Measurements from ENCODE around the gene PPARA.

- TF ChIP-seq RAD21 (IDR thresholded peaks at IDR 0.05; ENCODE audit: low read length) = no peak
- no peak for TF ChIP-seq CTCF (IDR thresholded peaks at IDR 0.05)
- no peak for TF ChIP-seq EP300 (IDR thresholded peaks at IDR 0.05; ENCODE audit: borderline replicate concordance in 1 of 2, low read depth in 1 of 2, low read length in 1 of 2)
- no peak for TF ChIP-seq MXI1 (IDR thresholded peaks at IDR 0.05; ENCODE audit: low read depth, low read length)
- no peak for TF ChIP-seq YY1 (IDR thresholded peaks at IDR 0.05; ENCODE audit: low read depth)
- no peak for TF ChIP-seq EZH2phosphoT487 (IDR thresholded peaks at IDR 0.05; ENCODE audit: borderline replicate concordance, low read depth)
- TF ChIP-seq USF1 (IDR thresholded peaks at IDR 0.05; ENCODE audit: borderline replicate concordance, low read depth) = no peak
- TF ChIP-seq SIN3A (IDR thresholded peaks at IDR 0.05; ENCODE audit: borderline replicate concordance, low read depth, low read length) = no peak
- TF ChIP-seq ELF1 (IDR thresholded peaks at IDR 0.05) = no peak
- TF ChIP-seq JUND (IDR thresholded peaks at IDR 0.05) = no peak
- no peak for TF ChIP-seq IRF3 (IDR thresholded peaks at IDR 0.05; ENCODE audit: low read depth, low read length)
- TF ChIP-seq MEF2A (IDR thresholded peaks at IDR 0.05; ENCODE audit: borderline replicate concordance, low read depth) = no peak
- TF ChIP-seq POLR2AphosphoS5 (IDR thresholded peaks at IDR 0.05; ENCODE audit: low read depth, low read length) = no peak
- TF ChIP-seq REST (IDR thresholded peaks at IDR 0.05; ENCODE audit: low read depth, low read length) = no peak
Measured at GRCh38 chr22:46145896-46146295, 4.4 kb upstream of the PPARA start.
